Heart right ventricle (tissue), 16 donors: Measurements from ENCODE around the gene CA5B. TPM values are rescaled to one million over a fixed set of nuclear protein-coding genes. Genes with fewer than 3 reads are reported as not detected.
A peak's percentile ranks its signal among the peaks of the same experiment; 100 is the strongest.

ENCODE experiments used
- ATAC-seq, 8 donors: fragments of 200-7000 bp; cut with Tn5 transposase; one replicate each; pipeline ENCODE4 v1.9.1; 2020; ENCODE audit warnings: mild to moderate bottlenecking in 8 of 8, moderate library complexity in 8 of 8, moderate number of reproducible peaks in 1 of 8
- DNase-seq, 2 donors: peaks; one replicate each; pipeline ENCODE4 v3.0.0-alpha.2; 2020
- H3K27ac ChIP-seq, 10 donors: fragments of 200-600 bp; sonication (generic) in 2 of 10; one replicate each; pipeline versions ENCODE4 v1.5.0 to v1.8.0; 2020 to 2022; ENCODE audit warnings: mild to moderate bottlenecking in 3 of 10
- H3K27me3 ChIP-seq, 7 donors: fragments of 200-600 bp; one replicate each; pipeline ENCODE4 v1.8.0; 2021 to 2022; ENCODE audit warnings: mild to moderate bottlenecking in 2 of 7
- H3K36me3 ChIP-seq, 9 donors: fragments of 200-600 bp; sonication (generic) in 1 of 9; one replicate each; pipeline versions ENCODE4 v1.5.0 to v1.8.0; 2020 to 2022; ENCODE audit warnings: mild to moderate bottlenecking in 2 of 9
- H3K4me1 ChIP-seq, 9 donors: fragments of 200-600 bp; sonication (generic) in 1 of 9; one replicate each; pipeline versions ENCODE4 v1.5.0 to v1.8.0; 2020 to 2022; ENCODE audit warnings: mild to moderate bottlenecking in 4 of 9
- H3K4me3 ChIP-seq, 10 donors: fragments of 200-600 bp; sonication (generic) in 2 of 10; one replicate each; pipeline versions ENCODE4 v1.5.0 to v1.8.0; 2020 to 2022; ENCODE audit warnings: mild to moderate bottlenecking in 7 of 10, moderate library complexity in 2 of 10
- H3K9me3 ChIP-seq, 11 donors: fragments of 200-600 bp in 10 of 11; sonication (generic) in 2 of 11; one replicate each; pipeline versions ENCODE4 v1.5.0 to v1.8.0; 2013 to 2022; ENCODE audit warnings: mild to moderate bottlenecking in 2 of 11, control low read depth in 1 of 11, moderate library complexity in 1 of 11
- CTCF ChIP-seq, 9 donors: fragments of 200-600 bp; sonication (generic) in 2 of 9; IDR thresholded peaks; one replicate each; pipeline versions ENCODE4 v1.5.0 to v1.8.0; 2021 to 2022; ENCODE audit warnings: antibody characterized with exemption in 9 of 9, mild to moderate bottlenecking in 5 of 9, moderate library complexity in 1 of 9
- WGBS, 2 donors: extraction: QIAGEN DNeasy Blood & Tissue Kit; methylation state at CpG; one replicate each; pipeline ENCODE4 v1.1.7; 2013; ENCODE audit warnings: inconsistent platforms in 1 of 2; 5-methylcytosine and 5-hydroxymethylcytosine counted together
- intact Hi-C, 10 donors: fragments of 100-400 bp; cut with DNase I; formaldehyde crosslinking; loops; one replicate each; pipeline versions ENCODE4 v1.11.1 to v1.14.2; 2022
- long read RNA-seq, 3 donors: library from polyadenylated mRNA; unstranded; transcript quantifications; one replicate each; pipeline ENCODE4 v2.0.0, GENCODE V29; 2020 to 2021
- polyA plus RNA-seq, 2 donors: library from polyadenylated mRNA; stranded (reverse); fragments of 200-250 nt; gene quantifications; one replicate each; pipeline ENCODE4 v1.2.3, GENCODE V29; 2013
- total RNA-seq, 10 donors: library from RNA; stranded (reverse); fragmentation: NEBNext Ultra II Directional in 3 of 10; extraction: Animal tissue kit (Norgen Biotek cat#: 25700) in 3 of 10; gene quantifications; one replicate each; pipeline versions ENCODE4 v1.2.1 to v1.2.4, GENCODE V29; 2021 to 2023
- donor health status: Arrhythmogenic right ventricular cardiomyopathy.
- donor health status: ischemic (EF 13 %, LVEDD 7.1; RV severe dilation, severe dysfunction).
- donor health status: healthy with polysubstance abuse.
- donor health status: DM: no; HTN: yes; CAD: no.
- donor health status: DM: no; HTN: no; CAD: no.
- donor health status: ischemic (EF 25% LVEDD 6.9; RV normal size, moderate dysfunction).
- donor health status: ischemic (EF 25% LVEDD 5.7; RV mildly dilated, moderate dysfunction).
- donor health status: healthy.
- donor health status: DM: yes; HTN: yes; CAD: no.
- donor health status: Ischemic cardiomyopathy.
- donor health status: ischemic (EF 35%, LVEDD 5.7; RV mildly dilated, moderate dysfunction).
- donor health status: nonischemic (EF 11% LVEDD 7.7; RV severe dilation, severe dysfunction).
- donor health status: DM: yes; HTN: yes; CAD: no.
- donor health status: PGD.
- donor health status: ischemic (EF 29% LVEDD 5.4; RV normal size, mild dysfunction).
- donor health status: nonischemic (EF 23%, LVEDD 6.1; RV moderate dilation, normal function).

CA5B gene, protein sequence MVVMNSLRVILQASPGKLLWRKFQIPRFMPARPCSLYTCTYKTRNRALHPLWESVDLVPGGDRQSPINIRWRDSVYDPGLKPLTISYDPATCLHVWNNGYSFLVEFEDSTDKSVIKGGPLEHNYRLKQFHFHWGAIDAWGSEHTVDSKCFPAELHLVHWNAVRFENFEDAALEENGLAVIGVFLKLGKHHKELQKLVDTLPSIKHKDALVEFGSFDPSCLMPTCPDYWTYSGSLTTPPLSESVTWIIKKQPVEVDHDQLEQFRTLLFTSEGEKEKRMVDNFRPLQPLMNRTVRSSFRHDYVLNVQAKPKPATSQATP
- total RNA-seq (1 to 10 TPM; 2.4 to 4.9 (median 3.3) TPM), polyA plus RNA-seq (1 to 10 TPM in 1 of 2 donors, under 1 TPM in 1; 0.77 to 1.8 TPM)
- long read RNA-seq, donor 1: 0 reads
- long read RNA-seq, donor 2, partial matches to known transcripts: 0 of 3 reads
- long read RNA-seq, donor 2, other reads (novel, unspliced or antisense): 3 of 3 reads
- long read RNA-seq, donor 3, partial matches to known transcripts: 0 of 3 reads
- long read RNA-seq, donor 3, other reads (novel, unspliced or antisense): 3 of 3 reads

GRCh38 chrX:15737959-15738902 is at the start of gene CA5B:
CA5B (plus strand) TSS chrX:15738270; CDS start chrX:15750024, 11,754 bp downstream.
- Histone ChIP-seq H3K27me3 (peaks cover 0 to 17% (median 0%) of the 10 kb centered on the region in 7 donors), H3K27ac (peak within 1 kb of the TSS in 6 of 10 donors; percentile 30 to 63 (median 46)), H3K9me3 (no peaks in the 10 kb centered on the region), H3K4me3 (peak within 1 kb of the TSS; percentile 18 to 67 (median 60)), H3K36me3 (no peaks in the 10 kb centered on the region), H3K4me1 (peaks cover 0 to 18% (median 3%) of the 10 kb centered on the region in 9 donors)
- WGBS, 2 donors: 4 to 7% methylated on average over 31 to 55 of the region's 55 CpGs
- DNase-seq: peak; percentile 91 to 94
- intact Hi-C loops: loop anchor here in 2 of 10 donors (5.0 to 10.0 kb wide), 2 partner anchors 51 to 53 kb away; no protein-coding TSS in a partner anchor
- no peak for TF ChIP-seq CTCF (IDR thresholded peaks at IDR 0.05)
- peak; percentile 97 to 100 (median 99) for ATAC-seq

DNA sequence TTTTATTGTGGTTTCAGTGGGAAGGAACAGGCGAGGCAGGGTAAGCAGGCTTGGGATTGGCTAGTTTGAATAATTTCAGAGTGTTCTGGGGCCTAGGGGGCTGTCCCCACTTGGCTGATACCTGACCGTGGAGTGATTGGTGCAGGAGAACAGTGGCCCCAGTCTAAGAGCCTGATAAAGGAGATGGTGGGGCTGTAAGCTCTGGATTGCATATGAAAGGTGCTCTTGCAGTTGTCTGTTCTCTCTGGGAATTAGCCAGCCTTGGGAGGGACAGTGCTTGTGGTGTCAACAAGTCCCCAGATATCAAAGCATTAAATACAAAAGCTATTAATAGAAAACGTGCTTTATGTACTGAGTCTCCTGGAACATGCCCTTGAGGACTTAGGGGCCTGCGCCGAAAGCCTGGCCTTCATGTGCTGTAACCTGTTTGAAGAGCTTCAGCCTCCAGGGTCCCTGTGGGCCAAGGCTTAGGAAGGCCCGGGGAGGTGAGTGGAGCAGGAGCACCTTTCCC is 43.1 kb upstream of the CA5B start:
- peak in 1 of 2 donors; percentile 10 for DNase-seq

GRCh38 chrX:15696516-15696915 is 41.6 kb upstream of the CA5B start:
- DNase-seq (no peak), ATAC-seq (no peak)
- Histone ChIP-seq H3K4me1 (no peaks in the 10 kb centered on the region), H3K36me3 (peaks cover 0 to 79% (median 0%) of the 10 kb centered on the region in 9 donors), H3K4me3 (no peak overlapping the region), H3K9me3 (no peaks in the 10 kb centered on the region), H3K27ac (no peak overlapping the region), H3K27me3 (no peaks in the 10 kb centered on the region)
- no peak for TF ChIP-seq CTCF (IDR thresholded peaks at IDR 0.05)
- intact Hi-C loops: no loop called here
- 97 to 98% methylated on average over 3 of the region's 3 CpGs for WGBS, 2 donors

More for the DNA sequence above, 43.1 kb upstream of the CA5B start:
- H3K9me3 ChIP-seq: no peaks in the 10 kb centered on the region
- 52 to 59% methylated on average over 6 of the region's 6 CpGs for WGBS, 2 donors
- no peaks in the 10 kb centered on the region for H3K27me3 ChIP-seq
- intact Hi-C loops: no loop called here
- H3K36me3 ChIP-seq: peaks cover 0 to 83% (median 0%) of the 10 kb centered on the region in 9 donors
- no peak for TF ChIP-seq CTCF (IDR thresholded peaks at IDR 0.05)
- H3K4me3 ChIP-seq: no peak overlapping the region
- peak; percentile 68 to 97 (median 86) for ATAC-seq
- H3K4me1 ChIP-seq: no peaks in the 10 kb centered on the region
- peak overlapping the region; percentile 5 to 74 (median 65) for H3K27ac ChIP-seq
